Lower leg skin (tissue), 3 donors: Measurements from ENCODE around the gene LGR6.

ENCODE experiments used
- CTCF ChIP-seq, 3 donors: fragments of 450-650 bp; IDR thresholded peaks; one replicate each; pipeline ENCODE4 v1.5.1; 2016; ENCODE audit warnings: antibody characterized with exemption in 3 of 3, mild to moderate bottlenecking in 3 of 3, moderate library complexity in 2 of 3
- POLR2A ChIP-seq, 2 donors: fragments of 450-650 bp; IDR thresholded peaks; one replicate each; pipeline ENCODE4 v1.6.1; 2016 to 2017; ENCODE audit warnings: antibody characterized with exemption in 2 of 2, mild to moderate bottlenecking in 1 of 2, moderate library complexity in 1 of 2

GRCh38 chr1:202275061-202275770 lies 81.6 kb downstream of the LGR6 start:
- TF ChIP-seq CTCF (IDR thresholded peaks at IDR 0.05) (no peak), POLR2A (IDR thresholded peaks at IDR 0.05) (no peak)
